Activated CD8-positive, alpha-beta memory T cell treated with anti-CD3 and anti-CD28 coated beads, Interleukin-2, amount 50 U/mL, for 1 hour (primary cell): ENCODE results near the gene PPP5C.
"Not testable (repeated sequence)": the region's sequence is repeated elsewhere in the genome, so short reads cannot be mapped to it uniquely, and the experiment has no call there.

Experiments used
- DNase-seq: peaks from one replicate; pipeline ENCODE4 v3.0.0-alpha.2; 2020; ENCODE audit errors: extremely low read depth

Gene PPP5C

DNA sequence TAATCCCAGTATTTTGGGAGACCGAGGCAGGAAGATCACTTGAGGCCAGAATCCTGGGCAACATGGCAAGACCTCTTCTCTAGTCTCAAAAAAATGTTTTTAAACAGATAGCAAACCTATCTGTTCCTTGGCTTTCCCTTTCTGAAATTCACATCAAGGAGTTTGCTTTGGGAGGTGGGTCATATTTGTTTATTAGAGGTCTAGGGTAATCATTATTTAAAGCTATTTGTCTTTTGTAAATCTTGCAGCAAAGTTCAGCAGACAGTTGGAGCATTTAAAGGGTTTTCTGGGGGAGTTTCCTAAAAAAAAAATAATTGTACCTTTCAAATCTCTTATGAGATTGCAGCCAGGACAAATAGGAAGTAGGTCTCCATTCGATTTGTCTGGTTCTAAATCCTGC lies 17.5 kb downstream of the PPP5C start:
- DNase-seq, result no peak

DNA sequence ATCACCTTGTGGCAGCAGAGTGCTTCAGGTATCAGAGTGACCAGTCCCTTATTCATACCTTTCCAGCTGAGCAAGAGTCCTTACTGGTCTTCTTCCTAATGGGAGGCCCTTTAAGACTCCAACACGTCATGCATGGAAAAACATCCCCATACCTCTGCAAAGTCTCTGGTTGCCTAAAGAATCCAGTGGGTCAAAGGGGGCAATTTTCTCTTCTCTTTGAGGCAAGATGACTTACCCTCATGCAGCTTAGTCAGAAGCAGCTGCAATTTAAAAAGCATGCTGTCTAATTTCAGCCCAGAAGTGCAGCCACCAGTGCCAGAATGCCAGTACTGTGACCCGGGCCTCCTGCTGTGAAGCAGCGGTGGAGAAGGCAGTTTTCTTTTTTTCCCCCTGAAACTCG lies 18.7 kb downstream of the PPP5C start:
- DNase-seq, result no peak

DNA sequence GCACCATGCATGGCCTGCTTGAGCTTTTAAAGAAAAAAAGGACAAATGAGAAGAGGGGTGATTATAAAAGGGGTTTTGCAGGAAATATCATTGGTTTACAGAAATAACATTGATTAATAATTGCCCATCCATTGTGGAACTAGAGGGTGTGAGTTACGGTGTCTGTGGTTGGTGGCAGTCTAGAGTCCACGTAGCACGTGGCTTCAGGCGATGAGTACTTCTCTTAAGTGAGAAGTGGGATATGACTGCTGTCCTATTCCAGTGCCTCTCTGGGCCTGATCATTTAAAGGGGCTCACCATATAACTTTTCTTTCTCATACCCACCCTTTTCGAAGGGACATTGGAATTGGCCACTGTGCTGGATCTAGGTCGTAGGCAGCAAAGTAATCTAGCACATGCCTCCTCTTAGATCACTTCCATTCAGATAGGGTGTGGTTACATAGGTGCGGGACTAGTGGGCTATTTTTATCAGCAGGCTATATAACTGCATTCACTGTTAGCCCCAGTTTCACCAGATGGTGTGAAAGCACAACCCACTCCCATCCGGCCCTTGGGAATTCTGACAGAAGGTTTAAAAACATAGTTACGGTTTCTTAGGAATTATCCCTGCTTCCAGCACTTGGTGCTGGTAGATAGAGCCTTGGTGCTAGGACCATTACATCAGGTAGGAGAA lies 19.9 kb downstream of the PPP5C start:
- DNase-seq, result no peak

DNA sequence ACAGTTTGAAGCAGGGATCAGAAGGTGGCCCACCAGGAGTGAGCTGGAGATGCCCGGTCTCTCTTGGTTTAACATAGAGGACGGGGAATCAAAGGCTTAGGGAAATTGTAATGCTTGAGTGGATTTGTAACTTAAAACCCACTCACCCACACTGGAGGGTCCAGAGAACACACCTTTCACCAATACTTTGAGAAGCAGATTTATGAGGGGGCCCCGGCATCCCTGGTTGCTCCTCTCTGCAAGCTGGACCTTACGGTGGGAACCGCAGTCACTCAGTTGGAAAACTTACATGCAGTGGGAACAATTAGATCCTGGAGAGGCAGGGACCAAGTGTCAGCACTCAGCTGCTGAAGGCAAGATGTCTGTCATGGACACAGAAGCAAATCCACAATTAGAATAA lies 20.5 kb downstream of the PPP5C start:
- DNase-seq, result no peak

DNA sequence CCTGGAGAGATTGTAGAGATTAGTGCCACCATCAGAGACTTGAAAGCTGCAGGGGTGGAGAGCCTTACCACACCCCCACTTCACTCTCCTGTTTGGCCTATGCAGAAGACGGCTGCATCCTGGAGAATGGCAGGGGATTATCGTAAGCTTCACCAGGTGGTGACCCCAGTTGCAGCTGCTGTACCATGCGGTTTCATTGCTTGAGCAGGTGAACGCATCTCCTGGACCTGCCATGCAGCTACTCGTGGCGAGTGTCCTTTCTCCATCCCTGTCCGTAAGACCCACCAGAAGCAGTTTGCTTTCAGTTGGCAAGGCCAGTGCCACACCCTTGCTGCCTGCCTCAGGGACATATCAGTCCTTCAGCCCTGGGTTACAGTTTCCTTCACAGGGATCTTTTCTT lies 21.2 kb downstream of the PPP5C start:
- DNase-seq, result no peak

DNA sequence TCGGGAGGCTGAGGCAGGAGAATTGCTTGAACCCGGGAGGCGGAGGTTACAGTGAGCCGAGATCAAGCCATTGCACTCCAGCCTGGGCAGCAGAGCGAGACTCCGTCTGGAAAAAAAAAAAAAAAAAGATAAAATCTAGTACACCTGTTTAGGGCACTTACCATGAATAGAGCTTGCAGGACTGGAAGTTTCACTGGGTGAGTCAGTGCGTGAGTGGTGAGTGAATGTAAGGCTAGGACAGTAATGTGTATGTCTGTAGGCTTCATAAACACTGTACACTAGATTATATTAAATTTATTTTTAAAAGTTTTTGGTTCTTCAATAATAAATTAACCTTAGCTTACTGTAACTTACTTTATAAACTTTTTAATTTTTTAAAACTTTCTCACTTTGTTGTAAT lies 22.9 kb downstream of the PPP5C start:
- DNase-seq, result no peak

DNA sequence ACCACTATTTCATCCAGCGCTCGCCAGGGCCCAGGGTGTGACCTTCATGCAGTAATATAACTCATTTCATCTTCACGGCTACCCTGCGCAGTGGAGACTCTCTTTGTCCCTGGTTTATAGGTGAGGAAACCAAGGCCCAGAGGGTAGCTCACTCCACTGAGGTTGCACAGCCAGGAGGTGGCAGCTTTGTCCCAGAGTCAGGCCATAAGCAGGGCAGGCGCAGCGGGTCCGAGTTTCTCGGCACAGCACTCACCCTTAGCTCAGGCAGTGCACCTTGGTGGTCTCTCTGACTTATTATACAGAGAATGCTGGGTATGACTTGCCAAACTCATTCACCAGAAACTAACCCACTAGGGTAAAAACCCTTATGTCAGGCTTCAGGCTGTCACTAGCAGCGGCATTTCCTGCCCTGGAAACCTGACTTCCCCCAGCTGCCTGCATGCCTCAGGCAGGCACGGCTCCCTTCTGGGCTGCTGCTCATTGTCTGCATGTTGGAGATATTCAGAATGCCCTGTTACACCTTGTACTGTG lies 24.5 kb downstream of the PPP5C start:
- no peak for DNase-seq

DNA sequence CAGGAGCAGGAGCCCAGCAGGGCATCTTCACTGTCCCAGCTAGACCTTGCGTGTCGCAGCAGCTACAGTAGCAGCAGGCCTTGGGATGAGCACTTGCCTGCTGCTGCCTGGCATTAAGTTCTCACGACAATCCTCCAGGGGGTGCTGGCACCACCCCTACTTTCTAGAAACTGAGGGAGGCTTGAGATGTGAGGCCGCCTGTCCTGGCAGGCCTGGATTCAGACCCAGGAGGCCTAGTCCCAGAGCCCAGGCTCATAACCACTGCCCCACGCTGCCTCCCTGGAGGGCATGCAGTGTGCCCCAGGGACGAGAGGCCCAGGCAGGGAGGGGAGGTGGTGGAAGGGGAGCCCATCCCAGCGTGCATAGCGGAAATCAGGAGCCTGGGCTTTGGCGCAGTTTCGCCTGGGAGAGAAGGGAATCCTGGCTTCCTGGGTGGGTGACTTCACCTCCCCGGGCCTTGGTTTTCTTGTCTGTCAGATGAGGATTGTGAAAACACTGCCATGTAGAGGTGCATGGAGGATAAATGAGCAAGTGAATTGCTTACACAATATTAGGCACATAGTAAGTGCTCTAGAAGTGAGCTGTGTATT lies 26.1 kb downstream of the PPP5C start:
- no peak for DNase-seq

DNA sequence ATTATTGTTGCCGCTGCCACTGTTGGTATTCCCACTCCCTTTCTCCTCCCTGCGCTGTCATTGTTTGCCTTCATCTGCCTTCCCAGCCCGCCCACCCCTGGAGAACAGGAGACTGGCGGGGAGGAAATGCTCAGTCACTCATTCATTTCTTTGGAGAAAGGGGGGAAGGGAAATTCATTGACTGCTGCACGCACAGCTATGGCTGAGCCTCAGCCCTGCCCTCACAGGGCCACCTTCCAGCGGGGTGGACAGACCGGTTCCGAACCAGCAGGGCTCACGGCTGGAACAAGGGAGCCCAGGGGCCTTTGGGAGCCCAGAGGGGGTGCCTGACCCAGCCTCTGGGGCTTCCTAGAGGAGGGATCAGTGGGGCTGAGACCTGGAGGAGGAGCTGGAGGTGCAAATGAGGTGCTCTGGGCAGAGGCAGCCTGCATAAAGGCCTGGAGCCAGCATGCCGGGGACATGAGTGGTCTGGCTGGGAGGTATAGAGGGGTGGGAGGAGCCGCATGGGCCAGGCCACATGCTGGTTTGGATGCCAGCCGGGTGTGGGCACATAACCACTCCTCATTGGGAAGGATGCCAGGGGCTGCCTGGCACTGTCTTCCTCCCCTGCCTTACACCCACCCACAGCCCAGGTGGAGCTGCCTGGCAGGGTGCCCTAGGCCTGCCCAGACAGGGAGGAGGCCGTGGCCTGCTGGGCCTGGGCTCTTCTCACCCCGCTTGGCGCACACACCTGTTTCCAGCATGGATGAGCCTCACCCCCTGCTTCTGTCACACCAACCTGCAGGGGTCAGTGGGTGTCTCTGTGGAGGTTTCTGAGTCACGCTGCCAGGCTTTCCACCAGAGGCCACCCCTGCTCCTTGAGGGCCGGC lies 26.8 kb downstream of the PPP5C start:
- DNase-seq, result no peak

DNA sequence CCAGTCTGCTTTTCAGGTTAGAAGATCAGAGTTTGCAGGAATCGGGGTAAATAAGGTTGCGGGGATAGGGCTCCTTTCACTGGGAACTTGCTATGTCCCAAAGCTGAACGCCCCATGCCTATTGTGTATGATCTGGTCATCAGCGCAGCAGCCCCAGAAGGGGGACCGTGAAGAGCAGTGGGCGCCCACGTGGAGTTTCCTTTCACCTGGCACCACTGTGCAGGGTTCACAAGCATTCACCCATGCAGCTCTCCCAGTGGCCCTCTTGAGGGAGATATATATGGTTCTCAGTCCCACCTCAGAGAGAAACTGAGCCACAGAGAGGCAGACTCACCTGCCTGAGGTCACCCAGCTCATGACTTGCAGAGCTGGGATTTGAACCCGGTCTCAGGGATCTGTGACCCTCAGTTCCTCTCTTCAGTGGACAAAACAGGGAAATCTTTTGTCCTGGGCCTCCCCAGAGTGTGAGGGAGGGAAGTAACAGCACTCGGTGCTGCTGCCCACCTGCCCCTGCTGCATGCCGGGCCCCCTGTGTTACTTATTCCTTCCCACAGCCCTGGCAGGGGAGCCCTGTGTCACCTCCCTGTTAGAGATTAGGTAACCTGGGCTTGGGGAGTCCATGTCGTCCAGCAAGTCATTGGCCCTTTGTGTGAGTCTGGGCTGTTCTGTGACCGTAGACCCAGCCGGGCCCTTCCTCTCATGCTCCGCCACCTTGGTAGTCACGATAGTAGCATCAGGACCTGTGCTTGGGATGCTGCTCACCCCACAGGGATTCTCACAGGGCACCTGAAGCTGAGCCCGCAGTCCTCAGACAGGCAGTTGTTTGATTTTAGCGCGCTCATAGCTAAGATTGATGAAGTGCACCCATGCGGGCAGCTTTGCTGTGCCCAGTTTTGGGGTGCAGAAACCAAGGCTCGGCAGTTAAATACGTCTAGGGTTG lies 27.9 kb downstream of the PPP5C start:
- DNase-seq, result no peak

DNA sequence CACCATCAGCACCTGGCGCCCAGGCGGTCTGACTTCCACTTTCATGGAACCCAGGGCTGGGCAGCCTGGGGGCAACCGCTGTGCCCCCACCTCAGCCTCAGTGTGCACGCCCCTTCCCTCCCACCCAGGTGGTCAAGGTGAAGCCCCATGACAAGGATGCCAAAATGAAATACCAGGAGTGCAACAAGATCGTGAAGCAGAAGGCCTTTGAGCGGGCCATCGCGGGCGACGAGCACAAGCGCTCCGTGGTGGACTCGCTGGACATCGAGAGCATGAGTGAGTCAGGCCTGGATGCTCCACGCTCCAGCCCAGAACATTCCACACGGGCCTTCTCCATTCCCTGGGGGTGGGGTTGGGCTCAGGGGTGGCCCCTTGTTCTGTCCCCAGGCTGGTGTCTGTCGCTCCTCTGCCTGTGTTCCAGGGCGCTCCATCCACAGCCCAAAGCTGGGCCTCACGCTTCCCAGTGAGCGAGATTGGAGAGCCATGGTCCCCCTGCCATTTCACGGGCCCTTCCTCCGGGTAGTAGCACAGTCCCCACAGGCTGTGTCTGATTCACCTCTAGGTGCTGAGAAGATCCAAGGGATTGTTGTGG lies 28.7 kb downstream of the PPP5C start:
- DNase-seq, result not testable (repeated sequence)

DNA sequence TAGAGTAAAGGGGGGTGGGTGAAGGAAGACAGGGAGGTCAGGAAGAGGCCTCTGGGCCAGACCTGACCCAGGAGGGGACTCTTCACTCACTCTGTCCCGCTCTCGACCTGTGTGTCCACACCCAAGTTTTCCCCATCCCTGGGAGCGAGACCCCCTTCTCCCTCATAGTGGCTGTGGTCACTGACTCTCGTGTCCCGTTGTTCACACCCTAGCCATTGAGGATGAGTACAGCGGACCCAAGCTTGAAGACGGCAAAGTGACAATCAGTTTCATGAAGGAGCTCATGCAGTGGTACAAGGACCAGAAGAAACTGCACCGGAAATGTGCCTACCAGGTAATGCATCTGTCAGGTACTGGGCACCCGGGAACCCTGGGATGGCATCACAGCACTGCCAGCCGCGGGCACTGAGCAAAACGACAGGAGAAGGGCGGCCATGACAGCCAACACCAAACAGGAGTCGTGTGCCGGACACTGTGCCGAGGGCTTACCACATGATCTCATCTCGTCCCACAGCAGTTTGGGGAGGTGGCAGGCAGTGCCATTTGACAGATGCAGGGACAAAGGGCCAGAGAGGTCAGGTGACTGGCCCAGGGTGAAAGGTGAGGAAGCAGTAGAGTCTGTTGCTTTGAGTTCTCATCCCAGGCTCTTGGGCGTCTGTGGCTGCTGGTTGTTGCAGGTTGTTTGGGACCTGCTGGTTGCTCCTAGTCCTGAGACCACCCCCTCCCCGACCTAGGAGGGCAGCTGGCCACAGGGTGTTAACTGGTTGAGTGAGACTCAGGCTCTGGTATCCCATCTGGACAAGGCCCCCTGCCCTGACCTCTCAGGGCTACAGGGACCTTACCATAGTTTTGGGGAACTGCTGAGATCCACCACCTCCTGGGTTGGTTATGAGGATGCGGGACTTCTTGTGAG lies 29.6 kb downstream of the PPP5C start:
- no peak for DNase-seq

DNA sequence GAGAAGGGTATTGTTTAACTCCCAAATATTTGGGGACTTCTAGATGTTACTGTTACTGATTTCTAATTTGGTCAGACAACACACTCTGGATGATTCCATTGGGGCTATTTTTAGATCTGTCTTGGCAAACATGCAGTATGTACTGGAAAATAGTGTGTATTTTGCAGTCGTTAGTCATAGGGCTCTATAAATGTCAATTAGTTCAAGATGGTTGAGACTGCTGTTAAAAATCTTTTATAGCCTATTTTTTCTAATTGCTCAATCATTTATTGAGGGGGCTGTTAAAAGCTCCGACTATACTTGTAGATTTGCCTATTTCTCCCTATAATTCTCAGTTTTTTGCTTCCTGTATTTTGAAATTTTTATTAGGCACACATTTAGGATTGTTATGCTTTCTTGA lies 31.4 kb downstream of the PPP5C start:
- no peak for DNase-seq

DNA sequence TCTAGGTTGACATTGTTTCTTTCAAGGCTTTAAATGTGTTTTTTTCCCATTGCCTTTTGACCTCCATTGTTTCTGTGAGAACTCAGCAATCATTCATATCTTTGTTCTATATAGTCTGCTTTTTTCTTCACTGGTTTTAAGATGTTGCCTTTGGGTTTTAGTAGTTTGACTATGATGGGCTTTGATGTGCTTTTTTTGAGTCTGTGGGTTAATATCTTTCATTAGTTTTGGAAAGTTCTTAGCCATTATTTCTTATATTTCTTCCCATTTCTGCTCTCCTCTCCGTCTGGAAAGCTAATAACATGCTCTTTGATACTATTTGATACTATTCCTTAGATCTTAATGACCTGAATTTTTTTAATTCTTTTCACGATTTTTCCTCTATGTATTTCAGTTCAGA lies 33.8 kb downstream of the PPP5C start:
- no peak for DNase-seq

DNA sequence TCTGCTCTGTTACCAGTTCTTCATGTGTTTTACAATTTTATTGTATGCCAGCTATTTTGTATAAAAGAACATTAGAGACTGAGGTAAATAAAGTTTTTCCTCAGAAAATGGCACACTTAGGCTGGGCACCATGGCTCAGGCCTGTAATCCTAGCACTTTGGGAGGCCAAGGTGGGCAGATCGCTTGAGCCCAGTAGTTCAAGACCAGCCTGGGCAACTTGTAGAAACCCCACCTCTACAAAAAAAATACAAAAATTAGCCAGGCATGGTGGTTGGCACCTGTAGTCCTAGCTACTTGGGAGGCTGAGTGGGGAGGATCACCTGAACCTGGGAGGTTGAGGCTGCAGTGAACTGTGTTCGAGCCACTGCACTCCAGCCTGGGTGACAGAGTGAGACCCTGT lies 34.5 kb downstream of the PPP5C start:
- DNase-seq, result no peak

DNA sequence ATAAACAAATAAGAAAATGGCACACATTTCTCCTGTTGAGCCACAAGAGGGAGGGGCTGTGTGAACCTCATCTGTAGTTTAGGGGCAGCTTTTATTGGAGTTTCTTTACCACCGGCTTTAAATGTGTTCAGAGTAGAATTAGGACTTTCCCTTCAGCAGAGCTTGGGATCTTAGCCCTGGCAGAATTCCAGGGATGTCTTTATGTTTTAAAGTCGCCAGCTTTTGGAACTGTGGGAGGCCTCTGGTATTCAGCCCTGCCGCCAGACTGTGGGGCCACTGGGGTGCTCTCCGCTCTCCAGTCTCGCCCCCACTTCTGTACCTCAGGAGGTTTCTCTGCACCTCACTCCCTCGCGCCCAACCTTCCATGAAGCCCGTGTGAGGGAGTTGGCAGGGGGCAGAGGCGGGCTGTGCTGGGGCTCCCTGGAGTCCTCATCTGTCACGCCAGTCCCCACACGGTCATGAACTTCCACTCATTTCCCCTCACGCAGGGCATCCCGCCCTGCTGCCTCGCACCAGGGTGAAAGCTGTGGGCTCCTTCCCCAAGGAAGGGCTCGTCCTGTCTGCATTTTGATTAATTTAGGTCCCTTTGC lies 35.0 kb downstream of the PPP5C start:
- DNase-seq, result no peak

DNA sequence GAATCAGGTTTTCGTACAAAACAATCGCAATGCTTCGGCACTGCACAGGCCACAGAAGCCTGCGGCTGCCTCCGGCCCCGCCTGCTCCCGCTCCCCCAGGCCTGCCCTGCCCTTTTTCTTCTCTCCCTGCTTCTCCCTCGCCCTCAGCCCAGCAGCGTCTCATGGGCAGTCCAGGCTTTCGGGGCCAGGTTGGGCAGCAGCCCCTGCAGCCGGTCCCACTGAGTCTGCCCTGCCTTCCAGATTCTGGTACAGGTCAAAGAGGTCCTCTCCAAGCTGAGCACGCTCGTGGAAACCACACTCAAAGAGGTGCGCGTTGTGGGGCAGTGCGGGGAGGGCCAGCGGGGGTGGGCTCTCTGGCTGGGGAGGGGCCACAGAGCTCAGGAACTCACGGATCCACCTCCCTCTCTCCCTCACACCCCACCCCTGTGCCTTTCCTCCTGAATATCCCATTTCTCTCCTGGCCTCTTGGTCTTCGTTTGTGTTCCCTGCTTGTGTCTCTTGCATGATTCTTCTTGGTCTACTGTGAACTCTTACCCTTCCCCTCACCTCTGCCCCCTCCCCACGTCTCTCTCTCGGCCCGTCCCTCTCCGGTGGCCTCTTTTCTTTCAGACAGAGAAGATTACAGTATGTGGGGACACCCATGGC lies 36.4 kb downstream of the PPP5C start:
- no peak for DNase-seq

DNA sequence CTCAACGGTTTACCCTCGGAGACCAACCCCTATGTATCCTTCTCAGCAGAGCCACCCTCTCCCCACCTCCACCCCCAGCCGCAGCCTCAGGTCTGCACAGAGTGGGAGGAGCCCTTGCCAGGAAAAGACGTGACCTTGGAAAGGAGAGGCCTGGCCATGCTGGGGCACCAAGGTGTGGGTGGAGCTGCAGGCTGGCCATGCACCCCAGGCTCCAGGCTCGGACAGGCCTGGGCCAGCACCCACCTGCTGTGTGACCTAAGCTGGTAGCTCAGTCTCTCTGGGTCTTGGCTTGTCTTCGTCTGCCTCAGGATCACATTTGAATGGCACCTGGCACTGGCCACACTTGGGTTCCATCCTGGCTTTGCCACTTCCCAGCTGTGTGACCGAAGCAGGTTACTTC lies 37.0 kb downstream of the PPP5C start:
- no peak for DNase-seq

DNA sequence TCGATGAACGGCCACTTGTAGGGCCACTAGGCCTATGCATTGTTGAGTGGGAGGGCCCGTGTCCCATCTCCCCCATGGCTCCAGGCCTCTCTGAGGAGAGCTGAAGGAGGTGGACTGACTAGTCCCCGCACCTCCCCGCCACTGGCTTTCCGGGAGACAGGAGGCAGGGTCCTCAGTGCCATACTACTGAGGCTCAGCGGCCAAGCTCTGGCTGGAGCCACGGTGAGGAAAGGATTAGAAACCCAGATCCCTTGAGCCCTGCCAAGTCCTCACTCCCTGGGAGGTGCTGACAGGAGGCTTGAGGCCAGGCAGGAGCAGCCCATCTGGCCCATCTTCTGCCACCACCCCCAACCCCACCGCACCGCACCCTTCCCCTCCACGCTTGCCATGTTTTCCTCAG lies 37.5 kb downstream of the PPP5C start:
- DNase-seq, result no peak
